NB4 (cell line): Measurements from ENCODE around the gene SSNA1.

ENCODE experiments used
- DNase-seq: peaks from one replicate; pipeline ENCODE4 v3.0.0; 2010; ENCODE audit warnings: low read depth
- H3K4me3 ChIP-seq: one replicate; pipeline ENCODE4 v1.5.1; 2011; ENCODE audit warnings: mild to moderate bottlenecking, low read depth, low read length, moderate library complexity
- CTCF ChIP-seq: IDR thresholded peaks from one replicate; pipeline ENCODE4 v1.5.1; 2012; ENCODE audit warnings: low read depth, low read length
- MAX ChIP-seq: IDR thresholded peaks from 2 replicates; pipeline ENCODE4 v1.6.1; 2011; ENCODE audit warnings: low read depth, low read length
- MYC ChIP-seq: IDR thresholded peaks from 2 replicates; pipeline ENCODE4 v1.6.1; 2011; ENCODE audit warnings: low read depth, low read length
- POLR2A ChIP-seq: IDR thresholded peaks from 2 replicates; pipeline ENCODE4 v1.6.1; 2011; ENCODE audit warnings: mild to moderate bottlenecking; ENCODE audit not compliant: insufficient read length; ENCODE audit errors: extremely low read depth

The SSNA1 gene

GRCh38 chr9:137167747-137168572 lies 20.5 kb upstream of the SSNA1 start:
- DNase-seq = peak; percentile 50
- no peak overlapping the region for H3K4me3 ChIP-seq
- TF ChIP-seq MAX (no peak), POLR2A (no peak), CTCF (no peak), MYC (no peak)

- no peak overlapping the region for H3K4me3 ChIP-seq
- DNase-seq = no peak
- no peak for TF ChIP-seq POLR2A
- no peak for TF ChIP-seq MAX
- TF ChIP-seq MYC = no peak
- no peak for TF ChIP-seq CTCF
These were observed 19.9 kb upstream of the SSNA1 start for GRCh38 chr9:137168573-137168903.

GRCh38 chr9:137168904-137169856 lies 19.3 kb upstream of the SSNA1 start:
- TF ChIP-seq MYC (no peak), MAX (no peak), POLR2A (no peak), CTCF (no peak)
- DNase-seq = peak; percentile 32
- no peak overlapping the region for H3K4me3 ChIP-seq

- TF ChIP-seq POLR2A (no peak), MYC (no peak), CTCF (no peak), MAX (no peak)
- H3K4me3 ChIP-seq = no peak within 1 kb of the TSS
- DNase-seq = no peak
These were observed 18.5 kb upstream of the SSNA1 start, which contains the start of gene LRRC26 for GRCh38 chr9:137169896-137170358. LRRC26 (minus strand) TSS chr9:137170051; CDS start chr9:137169943, 108 bp downstream.

- H3K4me3 ChIP-seq = no peak overlapping the region
- no peak for DNase-seq
- TF ChIP-seq POLR2A (no peak), MYC (no peak), MAX (no peak), CTCF (no peak)
These were observed 17.9 kb upstream of the SSNA1 start for GRCh38 chr9:137170486-137171148.
